Bone marrow (tissue), 2 donors: ENCODE measurements around the gene IL20.

Experiments used
- DNase-seq, 2 donors: peaks; one replicate each; lab custom pipeline; 2025; lab: John Stamatoyannopoulos, UW

Gene IL20

GRCh38 chr1:206880314-206880713, 14.9 kb downstream of the IL20 start:
- DNase-seq = no peak

GRCh38 chr1:206882555-206882954, 17.1 kb downstream of the IL20 start:
- no peak for DNase-seq

- DNase-seq = no peak
Measured at GRCh38 chr1:206883160-206883559, 17.7 kb downstream of the IL20 start.

GRCh38 chr1:206883876-206884275, 18.5 kb downstream of the IL20 start:
- DNase-seq = no peak

GRCh38 chr1:206885341-206886060, 20.1 kb downstream of the IL20 start:
- DNase-seq = no peak

GRCh38 chr1:206886831-206887230, 21.4 kb downstream of the IL20 start:
- DNase-seq = no peak

- no peak for DNase-seq
Measured at GRCh38 chr1:206887701-206888100, 22.3 kb downstream of the IL20 start.

GRCh38 chr1:206890125-206891060, 25.0 kb downstream of the IL20 start:
- DNase-seq = no peak

- DNase-seq = no peak
Measured at GRCh38 chr1:206891412-206891811, 26.0 kb downstream of the IL20 start.

- DNase-seq = no peak
Measured at GRCh38 chr1:206892351-206892984, 27.0 kb downstream of the IL20 start.

GRCh38 chr1:206893380-206893779, 28.0 kb downstream of the IL20 start:
- no peak for DNase-seq

GRCh38 chr1:206895325-206895724, 29.9 kb downstream of the IL20 start:
- no peak for DNase-seq

- no peak for DNase-seq
Measured at GRCh38 chr1:206895837-206896242, 30.4 kb downstream of the IL20 start.

GRCh38 chr1:206896261-206896660, 30.8 kb downstream of the IL20 start:
- DNase-seq = no peak

GRCh38 chr1:206897175-206897574, 31.8 kb downstream of the IL20 start, which contains the start of gene IL24:
IL24 (plus strand) TSS chr1:206897443; CDS start chr1:206897833, 390 bp downstream.
- no peak for DNase-seq

GRCh38 chr1:206898089-206898914, 32.9 kb downstream of the IL20 start:
- DNase-seq = no peak

- no peak for DNase-seq
Measured at GRCh38 chr1:206898915-206899431, 33.5 kb downstream of the IL20 start.

GRCh38 chr1:206899717-206900116, 34.3 kb downstream of the IL20 start:
- DNase-seq = no peak

GRCh38 chr1:206900149-206900548, 34.7 kb downstream of the IL20 start:
- no peak for DNase-seq

GRCh38 chr1:206901944-206902343, 36.5 kb downstream of the IL20 start:
- no peak for DNase-seq

- DNase-seq = no peak
Measured at GRCh38 chr1:206902702-206903101, 37.3 kb downstream of the IL20 start.
